NOMO-1 treated with dmso at 0.1 percent for 144 hours (cell line): Measurements from ENCODE around the gene YPEL1.
"Not testable (repeated sequence)": the region's sequence is repeated elsewhere in the genome, so short reads cannot be mapped to it uniquely, and the experiment has no call there.

Experiments
- DNase-seq: peaks from one replicate; lab custom pipeline; 2025; ENCODE audit not compliant: unreplicated experiment; lab: John Stamatoyannopoulos, UW

The YPEL1 gene

DNA sequence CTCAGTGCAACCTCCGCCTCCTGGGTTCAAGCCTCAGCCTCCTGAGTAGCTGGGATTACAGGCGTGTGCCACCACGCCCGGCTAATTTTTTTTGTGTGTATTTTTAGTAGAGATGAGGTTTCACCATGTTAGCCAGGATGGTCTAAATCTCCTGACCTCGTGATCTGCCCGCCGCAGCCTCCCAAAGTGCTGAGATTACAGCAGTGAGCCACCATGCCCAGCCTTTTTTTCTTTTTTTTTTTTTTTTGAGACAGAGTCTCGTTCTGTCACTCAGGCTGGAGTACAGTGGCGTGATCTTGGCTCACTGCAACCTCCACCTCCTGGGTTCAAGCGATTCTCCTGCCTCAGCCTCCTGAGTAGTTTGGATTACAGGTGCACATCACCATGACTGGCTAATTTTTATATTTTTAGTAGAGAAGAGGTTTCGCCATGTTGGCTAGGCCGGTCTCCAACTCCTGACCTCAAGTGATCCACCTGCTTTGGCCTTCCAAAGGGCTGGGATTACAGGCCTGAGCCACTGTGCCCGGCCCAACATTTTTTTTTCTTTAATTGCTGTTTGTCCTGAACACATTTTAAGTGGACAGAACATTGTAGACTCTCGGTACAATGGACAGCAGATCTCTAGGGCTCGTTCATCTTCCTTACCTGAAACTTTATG, 14.3 kb downstream of the YPEL1 start:
- DNase-seq: not testable (repeated sequence)

DNA sequence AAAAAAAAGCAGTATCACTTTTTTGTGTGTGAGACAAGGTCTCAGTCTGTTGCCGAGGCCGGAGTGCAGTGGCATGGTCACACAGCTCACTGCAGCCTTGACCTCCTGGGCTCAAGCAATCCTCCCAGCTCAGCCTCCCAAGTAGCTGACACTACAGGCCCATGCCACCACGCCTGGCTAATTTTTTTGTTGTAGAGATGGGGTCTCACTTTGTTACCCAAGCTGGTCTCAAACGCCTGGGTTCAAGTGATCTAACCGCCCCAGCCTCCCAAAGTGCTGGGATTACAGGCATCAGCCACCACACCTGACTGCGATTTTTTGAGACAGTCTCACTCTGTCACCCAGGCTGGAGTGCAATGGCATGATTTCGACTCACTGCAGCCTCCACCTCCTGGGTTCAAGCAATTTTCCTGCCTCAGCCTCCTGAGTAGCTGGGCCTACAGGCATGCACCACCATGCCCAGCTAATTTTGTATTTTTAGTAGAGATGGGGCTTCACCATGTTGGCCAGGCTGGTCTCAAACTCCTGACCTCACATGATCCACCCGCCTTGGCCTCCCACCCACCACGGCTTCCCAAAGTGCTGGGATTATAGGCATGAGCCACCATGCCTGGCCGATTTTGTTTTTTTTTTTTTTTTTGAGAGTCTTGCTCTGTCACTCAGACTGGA, 15.3 kb downstream of the YPEL1 start:
- DNase-seq: not testable (repeated sequence)

DNA sequence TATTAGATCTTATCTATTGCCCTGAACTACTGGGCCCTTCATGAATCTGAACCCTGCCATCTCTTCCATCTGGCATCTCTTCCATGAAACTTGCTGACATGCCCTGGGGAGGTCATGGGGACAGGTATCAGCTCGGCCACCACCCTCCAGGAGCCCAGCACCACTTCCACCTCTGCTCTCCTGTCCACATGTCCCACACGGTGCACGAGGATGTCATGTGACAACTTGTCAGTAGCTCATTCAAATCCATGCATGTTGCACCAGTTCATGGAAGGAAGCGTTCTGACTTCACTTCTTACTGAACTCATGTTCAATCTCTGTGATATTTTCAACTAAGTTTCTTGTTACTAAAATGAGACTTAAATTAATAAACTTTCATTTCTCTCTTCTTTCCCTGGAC, 16.6 kb downstream of the YPEL1 start:
- no peak for DNase-seq

DNA sequence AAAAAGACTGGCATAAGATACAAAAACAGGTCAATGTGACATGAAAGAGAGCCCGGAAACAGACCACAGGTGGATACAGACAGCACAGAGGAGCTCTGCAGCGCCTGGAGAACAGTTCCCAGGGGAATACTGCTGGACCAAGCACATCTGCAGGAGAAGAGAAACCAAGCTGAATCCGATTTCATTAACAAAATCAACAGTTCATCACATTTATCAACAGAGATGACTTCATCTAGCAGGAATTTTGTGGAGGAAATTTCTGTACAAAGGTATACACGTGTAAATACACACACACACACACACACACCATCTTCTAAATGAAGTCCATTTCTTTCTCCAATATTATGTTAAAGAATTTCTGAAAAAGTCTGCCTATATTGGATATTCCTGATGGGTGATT, 17.1 kb downstream of the YPEL1 start:
- DNase-seq: no peak

DNA sequence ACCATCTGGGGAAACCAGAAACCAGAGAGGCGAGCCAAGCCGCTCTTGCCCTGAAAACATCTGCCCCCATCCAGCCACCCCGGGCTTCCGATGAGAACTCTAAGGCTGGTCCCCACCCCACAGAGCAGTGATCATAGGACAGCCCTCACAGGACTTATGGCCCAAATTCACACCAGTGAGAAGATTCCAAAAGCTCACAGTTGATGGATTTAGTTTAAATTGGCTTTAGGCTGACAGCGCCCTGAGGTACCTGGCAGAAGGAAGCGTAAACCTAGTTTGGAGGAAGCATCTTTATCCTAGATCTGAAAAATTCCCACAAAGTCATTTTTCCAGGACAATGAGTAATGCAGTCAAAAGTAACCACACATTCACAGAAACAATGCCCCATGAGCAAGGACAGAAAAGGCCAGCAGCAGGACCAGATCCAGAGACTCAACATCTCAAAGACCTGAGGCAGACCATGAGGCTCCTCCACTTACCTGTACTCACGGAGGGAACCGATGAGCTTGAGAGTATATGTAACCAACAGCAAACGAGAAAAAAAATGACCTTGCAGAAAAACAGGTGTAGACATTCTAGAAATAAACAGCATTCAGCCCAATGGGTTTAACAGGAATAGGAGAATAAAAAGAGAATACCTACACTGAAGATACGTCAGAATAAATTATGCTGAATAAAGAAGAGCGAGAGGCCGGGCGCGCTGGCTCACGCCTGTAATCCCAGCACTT, 19.0 kb downstream of the YPEL1 start:
- not testable (repeated sequence) for DNase-seq

DNA sequence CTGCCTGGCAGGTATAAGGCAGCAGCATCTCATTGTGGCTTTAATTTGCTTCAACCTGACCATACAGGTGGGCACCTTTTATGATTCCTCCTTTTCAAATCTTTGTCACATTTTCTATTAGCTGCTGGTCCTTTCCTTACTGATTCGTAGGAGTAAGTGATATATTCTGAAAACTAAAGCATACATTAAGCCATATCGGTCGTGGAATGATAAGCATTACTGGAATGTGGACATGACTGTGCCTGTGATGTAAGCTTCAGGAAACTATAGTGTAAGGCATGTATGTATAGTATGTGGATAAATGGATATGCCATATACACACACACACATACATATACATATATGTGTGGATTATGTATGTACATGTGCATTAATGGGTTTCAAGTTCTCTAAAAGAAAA, 20.8 kb downstream of the YPEL1 start:
- DNase-seq: no peak

DNA sequence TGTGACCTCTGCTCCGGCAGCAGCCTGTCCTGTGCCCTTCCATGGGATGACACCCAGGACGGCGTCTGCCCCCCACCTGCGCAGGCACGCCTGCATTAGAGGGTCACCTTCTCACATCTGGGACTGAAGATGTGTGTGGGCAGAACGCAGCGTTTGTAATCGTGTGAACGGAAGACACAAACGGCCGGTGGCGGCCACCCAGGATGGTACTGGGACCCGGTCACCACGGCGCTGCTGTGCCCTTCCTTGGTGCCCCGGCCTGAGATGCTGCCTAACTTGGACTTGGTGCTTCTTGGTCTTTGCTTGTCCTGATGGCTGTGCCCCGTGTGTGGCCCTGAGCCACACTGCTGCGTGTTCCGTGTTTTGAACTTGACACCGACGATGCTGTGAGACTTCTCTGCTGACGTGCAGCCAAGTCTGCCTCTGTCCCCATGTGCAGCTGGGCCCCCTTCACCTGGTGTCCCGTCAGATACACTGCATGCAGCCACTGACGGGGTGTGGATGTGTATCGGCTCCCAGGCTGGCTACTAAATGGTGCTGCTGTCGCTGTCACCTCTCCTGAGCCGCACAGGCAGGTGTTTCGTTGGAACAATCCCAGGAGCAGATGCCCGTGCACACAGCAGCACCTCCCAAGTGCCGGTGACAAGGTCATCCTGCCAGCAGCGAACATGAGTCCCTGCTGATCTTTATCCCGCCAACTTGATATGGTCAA, 21.4 kb downstream of the YPEL1 start:
- DNase-seq: no peak

DNA sequence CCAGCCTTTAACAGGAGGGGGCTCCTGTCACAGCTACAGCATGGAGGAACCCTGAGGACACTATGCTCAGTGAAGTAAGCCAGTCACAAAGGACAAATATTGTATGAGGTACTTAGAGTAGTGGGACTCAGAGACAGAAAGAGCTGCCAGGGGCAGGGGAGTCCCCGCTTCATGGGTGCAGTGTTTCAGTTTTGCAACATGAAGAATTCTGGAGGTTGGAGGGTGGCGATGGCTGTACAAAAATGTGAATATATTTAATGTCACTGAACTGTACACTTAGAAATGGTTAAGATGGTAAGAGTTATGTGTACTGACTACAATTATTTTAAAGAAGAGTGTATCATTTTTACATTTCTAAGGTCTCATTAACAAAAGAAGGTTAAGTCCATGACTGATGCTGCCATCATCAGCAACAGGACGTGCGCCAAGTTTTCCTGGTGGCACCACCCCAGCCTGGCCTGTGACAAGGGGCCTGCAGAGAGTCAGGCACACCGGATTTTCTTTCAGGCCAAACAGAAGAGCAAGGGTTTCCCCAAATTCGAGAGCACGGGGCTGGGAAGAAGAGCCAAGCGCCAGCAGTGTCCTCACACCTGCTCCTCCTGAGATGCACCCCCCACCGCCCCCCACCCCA, 22.1 kb downstream of the YPEL1 start:
- no peak for DNase-seq

DNA sequence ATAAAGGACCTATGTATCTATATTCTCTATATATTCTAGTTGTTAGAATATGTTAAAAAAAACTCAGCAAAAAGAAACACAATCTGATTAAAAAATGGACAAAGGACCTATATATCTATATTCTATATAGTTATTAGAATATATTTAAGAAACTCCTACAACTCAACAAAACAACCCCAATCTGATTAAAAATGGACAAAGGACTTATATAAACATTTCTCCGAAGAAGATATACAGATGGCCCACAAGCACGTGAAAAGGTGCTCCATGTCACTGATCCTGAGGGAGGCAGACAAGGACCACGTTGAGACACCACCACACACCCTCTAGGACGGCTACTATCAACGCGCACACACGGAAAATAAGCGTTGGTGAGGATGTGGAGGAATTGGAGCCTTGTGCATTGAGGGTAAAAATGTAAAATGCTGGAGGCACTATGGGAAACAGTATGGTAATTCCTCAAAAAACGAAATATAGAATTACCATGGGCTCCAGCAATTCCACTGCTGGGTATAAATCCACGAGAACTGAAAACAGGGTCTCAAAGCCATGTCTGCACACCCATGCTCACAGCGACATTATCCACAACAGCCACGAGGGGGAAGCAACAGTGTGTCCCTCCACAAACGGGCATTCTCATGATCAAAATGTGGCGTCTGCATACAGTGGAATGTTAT, 22.7 kb downstream of the YPEL1 start:
- peak; percentile 41 for DNase-seq

DNA sequence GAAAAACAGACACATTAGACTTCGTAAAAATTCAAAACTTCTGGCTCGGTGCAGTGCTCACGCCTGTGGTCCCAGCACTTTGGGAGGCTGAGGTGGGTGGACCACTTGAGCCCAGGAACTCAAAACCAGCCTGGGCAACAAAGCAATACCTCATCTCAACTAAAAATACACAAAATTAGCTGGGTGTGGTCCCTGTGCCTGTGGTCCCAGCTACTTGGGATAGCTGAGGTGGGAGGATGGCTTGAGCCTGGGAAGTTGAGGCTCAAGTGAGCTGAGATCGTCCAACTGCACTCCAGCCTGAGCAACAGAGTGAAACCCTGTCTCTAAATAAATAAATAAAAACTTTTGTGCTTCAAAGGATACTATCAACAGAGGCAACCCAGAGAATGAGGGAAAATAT, 23.7 kb downstream of the YPEL1 start:
- no peak for DNase-seq

DNA sequence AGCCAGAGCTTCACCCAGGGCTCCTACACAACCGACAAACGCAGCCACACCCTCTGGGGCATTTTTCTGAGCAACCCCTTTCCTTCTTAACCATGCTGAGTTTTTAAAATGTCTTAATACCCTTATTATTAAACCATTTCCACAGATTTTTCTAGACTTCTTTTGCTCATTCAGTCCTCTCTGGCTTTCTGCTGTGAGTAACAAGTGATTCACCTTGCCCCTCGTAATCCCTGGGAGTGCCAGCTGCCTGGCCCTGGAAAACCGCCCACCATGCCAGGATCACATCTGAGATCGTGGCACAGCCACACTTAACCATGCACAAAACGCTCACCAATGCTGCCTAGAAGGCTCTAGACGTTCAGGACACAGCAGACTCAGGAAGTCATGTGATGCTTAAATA, 25.4 kb downstream of the YPEL1 start:
- DNase-seq: no peak

DNA sequence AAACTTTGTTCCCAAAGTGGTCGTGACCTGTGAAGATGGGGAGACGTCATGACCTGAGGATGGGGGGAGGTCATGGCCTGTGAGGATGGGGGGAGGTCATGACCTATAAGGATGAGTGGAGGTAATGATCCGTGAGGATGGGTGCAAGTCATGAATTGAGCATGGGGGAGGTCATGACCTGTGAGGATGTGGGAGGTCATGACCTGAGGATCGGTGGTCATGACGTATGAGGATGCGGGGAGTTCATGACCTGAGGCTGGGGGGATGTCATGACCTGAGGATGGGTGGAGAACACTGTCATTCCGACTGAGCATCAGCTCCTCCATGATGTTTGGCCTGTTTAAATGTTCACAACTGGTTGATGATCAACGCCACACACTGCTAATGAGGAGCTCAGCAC, 25.9 kb downstream of the YPEL1 start:
- DNase-seq: no peak

DNA sequence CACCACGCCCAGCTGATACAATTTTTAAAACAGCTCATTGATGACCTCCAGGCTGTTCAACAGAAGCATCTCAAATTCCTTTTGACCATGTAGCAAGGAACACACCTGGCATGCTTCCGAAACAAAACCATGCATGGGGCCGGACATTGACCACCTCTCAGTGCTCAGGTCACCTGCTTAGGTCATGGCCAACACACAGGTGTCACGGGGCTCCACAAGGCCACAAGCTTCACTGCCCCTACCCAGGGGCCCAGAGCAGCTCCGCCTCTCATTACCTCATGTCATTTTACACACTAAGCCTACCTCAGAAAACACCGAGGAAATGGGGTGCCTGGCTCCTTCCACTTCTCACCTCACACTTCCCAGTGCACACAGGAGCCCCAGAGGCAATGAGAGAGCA, 26.6 kb downstream of the YPEL1 start:
- DNase-seq: no peak

DNA sequence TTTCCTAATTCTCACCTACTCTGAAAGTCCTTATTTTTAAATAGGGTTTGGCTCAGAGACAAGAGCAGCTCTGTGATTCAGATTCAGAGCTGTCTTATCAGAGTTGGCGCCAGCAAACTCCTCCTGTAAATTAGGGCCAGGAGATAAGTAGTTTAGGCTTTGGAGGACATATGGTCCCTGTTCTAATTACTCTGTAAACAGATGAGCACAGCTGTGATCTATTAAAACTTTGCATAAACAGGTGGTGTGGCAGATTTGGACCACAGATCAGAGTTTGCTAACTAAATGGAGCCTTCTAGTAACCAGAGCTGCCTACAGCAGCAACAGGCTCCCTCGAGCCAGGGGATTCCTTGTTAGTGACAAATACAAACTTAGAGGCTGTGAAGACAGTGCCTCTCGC, 27.9 kb downstream of the YPEL1 start:
- no peak for DNase-seq

DNA sequence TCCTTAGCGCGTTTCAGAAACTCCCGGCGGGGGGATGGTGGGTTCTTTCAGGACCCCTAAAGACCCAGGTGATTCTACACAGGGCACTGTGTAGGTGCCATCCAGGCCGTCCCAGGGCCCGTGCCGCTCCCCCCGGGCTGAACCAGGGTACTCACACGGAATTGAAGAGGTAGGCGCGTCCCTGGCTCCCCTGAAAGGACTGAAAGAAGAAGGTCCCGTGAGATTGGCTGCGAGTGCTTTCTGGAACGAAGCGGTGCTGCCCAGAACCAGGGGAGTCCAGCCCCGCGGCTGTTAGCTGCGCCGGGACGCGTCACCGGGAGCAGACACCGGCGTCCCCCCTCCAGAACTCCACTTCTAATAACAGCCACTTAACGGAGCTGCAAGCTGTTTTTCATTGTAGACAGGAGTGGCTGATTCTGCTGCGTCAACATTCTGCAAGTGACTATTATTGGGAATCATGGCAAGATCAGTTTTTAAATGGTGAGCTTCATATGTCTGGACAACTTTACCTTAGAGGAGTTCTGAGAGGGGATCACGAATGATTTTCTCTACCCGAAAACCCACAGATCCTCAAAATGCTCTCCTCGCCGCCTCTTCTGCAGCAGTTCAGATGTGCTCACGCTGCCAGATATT, 31.8 kb downstream of the YPEL1 start:
- no peak for DNase-seq

DNA sequence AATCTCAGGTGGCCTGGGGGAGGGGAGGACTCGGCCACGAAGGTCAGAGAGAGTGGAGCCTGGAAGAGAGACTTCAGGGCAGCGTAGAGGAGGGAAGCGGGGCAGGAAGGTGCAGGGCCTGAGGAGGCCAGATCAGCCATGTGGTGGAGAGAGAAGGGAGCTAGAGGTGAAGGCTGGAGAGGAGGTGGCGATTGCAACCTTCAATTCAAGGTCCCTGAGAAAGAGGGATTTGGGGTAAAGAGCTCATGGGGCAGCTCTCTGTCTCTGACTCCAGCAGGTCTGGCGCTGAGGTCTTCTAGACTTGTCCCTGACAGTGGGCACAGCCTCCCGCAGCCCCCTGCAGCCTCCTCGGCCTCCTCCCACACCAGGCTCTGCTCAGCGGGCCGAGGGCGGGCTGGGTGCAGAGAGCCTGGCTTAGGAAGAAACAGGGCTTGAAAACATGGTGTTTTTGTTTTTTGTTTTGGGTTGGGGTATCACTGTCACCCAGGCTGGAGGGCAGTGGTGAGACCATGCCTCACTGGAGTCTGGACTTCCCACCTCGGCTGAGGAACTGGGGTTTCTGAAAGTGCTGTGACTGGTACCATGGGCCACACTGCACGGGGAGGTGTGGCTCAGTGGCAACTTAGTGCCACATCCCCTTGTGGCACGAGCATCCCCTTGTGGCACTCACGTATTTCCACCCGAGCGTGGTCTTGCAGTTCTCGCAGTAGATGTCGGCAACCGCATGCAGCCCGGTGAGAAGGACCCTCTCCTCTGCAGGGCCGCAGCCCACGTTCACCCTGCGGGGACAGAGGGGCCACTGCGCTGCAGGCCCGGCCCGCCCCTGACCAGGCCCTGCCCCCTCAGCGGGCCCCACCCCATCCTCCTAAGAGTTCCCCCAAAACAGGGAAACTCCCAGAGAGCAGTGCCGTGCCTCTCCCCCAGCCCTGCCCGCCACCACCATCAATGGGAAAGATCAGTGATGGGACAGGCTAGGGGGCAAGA, 32.6 kb downstream of the YPEL1 start:
- no peak for DNase-seq

DNA sequence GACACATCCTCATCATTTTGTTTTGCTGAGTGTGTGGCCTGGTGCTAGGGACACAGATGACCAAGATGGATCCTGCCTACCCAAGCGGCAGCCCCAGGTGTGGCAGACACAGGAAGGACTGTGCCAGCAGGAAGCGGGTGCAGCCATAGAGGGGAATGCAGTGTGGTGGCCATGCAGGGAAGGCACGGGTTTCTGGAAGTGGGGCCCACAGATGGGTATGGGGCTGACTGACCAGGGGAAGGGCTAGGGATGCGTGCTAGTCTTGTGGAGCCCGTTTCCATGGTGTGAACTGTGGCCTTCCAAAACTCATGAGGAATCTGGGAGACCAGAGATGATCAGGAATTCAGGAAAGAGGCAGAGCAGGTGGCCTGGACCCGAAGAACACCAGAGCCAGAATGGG, 33.5 kb downstream of the YPEL1 start:
- DNase-seq: no peak

DNA sequence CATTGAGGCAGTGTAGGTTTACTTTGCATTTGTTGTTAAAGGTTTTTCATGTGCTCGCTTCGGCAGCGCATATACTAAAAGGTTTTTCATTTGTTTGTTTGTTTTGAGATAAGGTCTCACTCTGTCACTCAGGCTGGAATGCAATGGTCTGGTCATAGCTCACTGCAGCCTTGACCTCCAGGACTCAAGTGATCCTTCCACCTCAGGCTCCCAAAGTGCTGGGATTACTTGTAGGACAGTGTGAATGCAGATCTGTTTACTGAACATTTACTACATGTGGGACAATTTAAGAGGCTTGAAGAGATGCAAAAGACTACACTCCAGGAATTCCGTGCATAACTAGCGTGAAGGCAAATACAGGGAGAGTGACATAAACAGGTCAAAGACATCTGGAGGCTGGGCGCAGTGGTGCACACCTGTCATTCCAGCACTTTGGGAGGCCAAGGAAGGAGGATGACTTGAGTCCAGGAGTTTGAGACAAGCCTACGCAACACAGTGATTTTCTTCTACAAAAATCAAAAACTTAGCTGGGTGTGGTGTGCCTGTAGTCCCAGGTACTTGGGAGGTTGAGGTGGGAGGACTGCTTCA, 34.1 kb downstream of the YPEL1 start:
- no peak for DNase-seq

DNA sequence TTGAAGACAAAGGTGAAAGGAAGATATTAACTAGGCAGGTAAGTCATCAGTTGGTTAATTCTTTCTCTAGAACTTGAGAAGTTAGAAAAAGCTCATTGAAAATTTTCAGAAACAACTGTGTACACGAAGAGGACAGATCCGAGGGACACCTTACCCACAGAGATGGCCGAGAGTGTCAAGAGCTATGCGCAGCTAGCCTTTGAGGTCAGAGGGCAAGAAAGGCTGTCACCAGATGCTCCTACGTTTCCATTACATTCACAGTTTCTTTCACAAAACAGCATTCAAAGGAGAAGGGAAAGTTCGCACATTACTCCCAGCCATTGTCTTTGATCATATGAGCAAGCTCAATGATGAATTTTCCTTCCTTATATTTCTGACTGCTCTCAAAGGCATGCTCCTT, 34.8 kb downstream of the YPEL1 start:
- DNase-seq: no peak
